OCI-LY3 (cell line): Measurements from ENCODE around the gene ZNF496.
"Not testable (repeated sequence)": the region's sequence is repeated elsewhere in the genome, so short reads cannot be mapped to it uniquely, and the experiment has no call there.

Experiments
- CTCF ChIP-seq: fragments of 200-600, 300-600 bp; sonication (generic); IDR thresholded peaks from 2 replicates; pipeline ENCODE4 v1.5.1; 2014; ENCODE audit warnings: antibody characterized with exemption, low read length, low read depth
- EZH2phosphoT487 ChIP-seq: fragments of 200-600 bp; shearing (Covaris generic); IDR thresholded peaks from 2 replicates; pipeline ENCODE4 v1.6.1; 2018; ENCODE audit warnings: antibody characterized with exemption, mixed run types, low read depth

- not testable (repeated sequence) for TF ChIP-seq CTCF, EZH2phosphoT487
Observed at GRCh38 chr1:247374651-247375334, 43.1 kb upstream of the ZNF496 start.
